GM08714 (cell line): ENCODE results near the gene HPSE2.
A peak's percentile ranks its signal among the peaks of the same experiment; 100 is the strongest.

ENCODE experiments used
- H3K4me3 ChIP-seq: fragments of 200-500 bp; sonication (Bioruptor generic); 2 replicates; pipeline ENCODE4 v1.5.1; 2014; ENCODE audit warnings: mild to moderate bottlenecking, low read length, inconsistent platforms
- ZNF274 ChIP-seq: IDR thresholded peaks from 2 replicates; pipeline ENCODE4 v1.6.1; 2012; ENCODE audit warnings: mild to moderate bottlenecking, low read depth, low read length

The HPSE2 gene

DNA sequence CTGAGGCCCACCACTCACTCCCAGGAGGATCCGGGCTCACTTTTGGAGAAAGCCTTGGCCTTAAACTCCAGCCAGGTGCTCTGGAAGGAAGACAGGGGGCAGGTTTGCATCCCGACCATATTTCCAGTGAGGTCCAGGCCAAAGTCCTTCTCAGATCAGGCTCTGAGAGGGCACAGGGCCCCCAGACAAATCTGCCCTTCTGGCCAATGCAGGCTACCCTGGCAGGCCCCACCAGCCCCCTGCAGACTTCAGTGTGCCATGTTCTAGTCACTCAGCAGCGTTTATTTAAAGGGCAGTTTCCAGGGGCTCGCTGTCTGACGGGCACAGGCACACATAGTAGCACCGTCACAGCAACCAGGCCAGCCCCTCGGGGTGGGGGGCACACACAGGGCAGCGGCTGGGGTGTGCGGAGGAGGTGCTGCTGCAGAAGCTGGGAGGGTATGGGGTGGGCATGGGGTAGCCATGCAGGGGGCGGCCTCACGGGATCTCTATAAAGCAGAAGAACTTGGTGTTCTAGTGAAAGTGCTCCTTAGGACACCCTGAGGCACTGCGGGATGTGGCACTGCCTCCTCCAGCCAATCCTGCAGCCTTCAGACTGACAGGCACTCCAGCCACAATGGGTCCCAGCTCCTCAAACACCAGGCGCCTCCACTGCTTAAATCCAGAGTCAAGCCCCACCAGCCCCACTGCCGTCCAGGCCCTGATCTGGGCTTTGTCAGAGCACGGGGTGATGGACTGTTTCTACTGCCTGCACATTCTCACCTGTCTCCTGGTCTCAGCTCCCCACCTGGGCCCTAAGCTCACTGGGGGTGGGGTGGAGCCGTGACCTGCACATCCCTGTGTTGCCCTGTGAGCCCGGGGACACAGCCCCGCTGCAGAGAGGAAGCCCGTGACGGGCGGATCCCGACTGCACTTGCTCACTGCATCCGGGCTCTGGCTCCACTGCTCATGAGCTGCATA lies 811.1 kb downstream of the HPSE2 start:
- H3K4me3 ChIP-seq = no peak overlapping the region
- TF ChIP-seq ZNF274 = no peak

DNA sequence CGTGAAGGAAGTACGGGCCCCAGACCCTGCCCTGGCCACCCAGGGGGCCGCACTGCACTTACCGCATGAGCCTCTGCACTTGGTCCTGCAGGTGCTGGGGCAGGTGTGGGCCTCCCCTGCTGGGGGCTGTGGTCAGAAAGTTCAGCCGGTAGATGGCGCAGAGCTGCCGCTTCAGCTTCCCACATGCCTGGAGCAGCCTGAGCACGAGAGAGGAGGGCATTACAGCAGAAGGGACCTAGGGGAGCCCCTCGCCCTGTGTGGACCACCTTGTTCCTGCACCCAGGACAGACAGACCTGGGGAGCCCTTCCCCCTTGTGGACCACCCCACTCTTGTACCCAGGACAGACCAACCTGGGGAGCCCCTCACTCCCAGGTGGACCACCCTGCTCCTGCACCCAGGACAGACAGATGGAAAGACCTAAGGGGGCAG lies 811.9 kb downstream of the HPSE2 start:
- TF ChIP-seq ZNF274 = no peak
- no peak overlapping the region for H3K4me3 ChIP-seq

DNA sequence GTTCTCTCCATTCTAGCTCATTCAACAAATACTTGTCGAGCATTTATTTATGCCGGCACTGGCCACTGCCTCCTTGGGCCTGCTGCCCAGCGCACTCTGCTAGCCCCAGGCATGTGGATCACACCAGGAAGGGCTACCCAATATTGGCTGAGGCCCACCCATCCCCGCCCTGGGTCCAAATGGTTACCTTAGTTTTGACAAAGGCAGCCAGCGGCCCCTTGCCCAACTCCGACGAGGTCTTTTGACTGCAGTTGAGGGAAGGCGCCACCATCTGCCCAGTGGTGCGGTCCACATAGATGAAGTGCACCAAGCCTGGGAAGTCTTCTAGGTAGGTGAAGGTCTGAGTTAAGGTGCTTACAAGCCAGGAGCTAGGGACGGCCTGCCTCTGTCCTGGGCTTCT lies 813.5 kb downstream of the HPSE2 start:
- no peak overlapping the region for H3K4me3 ChIP-seq

DNA sequence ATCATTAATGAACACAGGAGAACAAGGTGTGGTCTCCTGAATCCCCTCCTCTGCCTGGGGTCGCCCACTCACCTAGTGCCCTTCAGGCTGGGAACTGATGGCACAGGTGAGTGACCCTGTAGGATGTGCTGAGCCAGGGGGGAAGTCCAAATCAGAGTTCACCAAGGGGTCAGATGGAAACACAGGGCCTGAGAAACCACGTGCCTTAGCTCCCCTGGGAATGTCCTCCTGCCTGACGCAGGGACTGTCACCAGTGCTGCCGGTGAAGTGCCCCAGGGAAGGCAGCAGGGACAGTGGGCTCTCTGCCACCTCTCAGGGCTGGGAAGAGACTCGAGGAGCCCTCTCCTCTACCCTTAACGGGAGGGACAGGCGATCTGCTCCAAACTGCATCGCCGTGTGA lies 814.9 kb downstream of the HPSE2 start:
- TF ChIP-seq ZNF274 = no peak
- no peak overlapping the region for H3K4me3 ChIP-seq

More for the DNA sequence above, 813.5 kb downstream of the HPSE2 start:
- no peak for TF ChIP-seq ZNF274

DNA sequence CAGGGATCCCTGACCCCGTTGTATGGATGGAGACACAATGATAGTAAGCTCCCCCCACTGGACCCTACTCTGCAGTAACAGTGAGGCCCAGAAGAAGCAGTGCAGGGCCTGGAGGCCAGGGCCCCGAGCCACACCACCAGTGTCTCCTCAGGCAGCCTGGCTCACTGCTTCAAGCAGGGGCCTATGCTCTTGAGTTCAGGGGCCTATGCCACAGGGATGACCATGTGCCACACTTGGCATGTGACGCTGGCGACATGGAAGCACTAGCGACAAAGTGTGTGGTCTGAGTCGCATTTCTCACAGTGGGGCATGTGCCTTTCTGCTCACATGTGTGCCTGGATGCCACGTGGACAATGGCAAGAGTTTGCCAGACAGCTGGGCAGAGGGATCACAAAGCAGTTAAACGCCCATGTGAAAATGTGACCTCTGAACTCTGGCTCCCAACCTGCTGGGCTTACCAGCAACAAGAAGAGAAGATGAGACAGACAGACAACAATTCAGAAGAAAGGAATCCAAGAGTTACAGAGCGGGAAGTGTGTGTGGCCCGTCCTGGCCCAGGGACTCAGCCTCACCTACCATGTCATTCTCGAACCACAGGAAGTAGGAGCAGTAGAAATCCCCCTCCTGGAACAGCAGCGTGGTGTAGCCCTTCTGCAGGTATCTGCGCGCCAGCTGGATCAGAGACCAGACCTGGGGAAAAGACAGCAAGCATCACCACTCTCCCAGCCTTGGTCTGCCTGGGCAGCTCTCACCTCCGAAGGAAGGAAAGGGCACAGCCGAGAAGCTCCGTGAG lies 816.0 kb downstream of the HPSE2 start:
- no peak overlapping the region for H3K4me3 ChIP-seq
- TF ChIP-seq ZNF274 = no peak

DNA sequence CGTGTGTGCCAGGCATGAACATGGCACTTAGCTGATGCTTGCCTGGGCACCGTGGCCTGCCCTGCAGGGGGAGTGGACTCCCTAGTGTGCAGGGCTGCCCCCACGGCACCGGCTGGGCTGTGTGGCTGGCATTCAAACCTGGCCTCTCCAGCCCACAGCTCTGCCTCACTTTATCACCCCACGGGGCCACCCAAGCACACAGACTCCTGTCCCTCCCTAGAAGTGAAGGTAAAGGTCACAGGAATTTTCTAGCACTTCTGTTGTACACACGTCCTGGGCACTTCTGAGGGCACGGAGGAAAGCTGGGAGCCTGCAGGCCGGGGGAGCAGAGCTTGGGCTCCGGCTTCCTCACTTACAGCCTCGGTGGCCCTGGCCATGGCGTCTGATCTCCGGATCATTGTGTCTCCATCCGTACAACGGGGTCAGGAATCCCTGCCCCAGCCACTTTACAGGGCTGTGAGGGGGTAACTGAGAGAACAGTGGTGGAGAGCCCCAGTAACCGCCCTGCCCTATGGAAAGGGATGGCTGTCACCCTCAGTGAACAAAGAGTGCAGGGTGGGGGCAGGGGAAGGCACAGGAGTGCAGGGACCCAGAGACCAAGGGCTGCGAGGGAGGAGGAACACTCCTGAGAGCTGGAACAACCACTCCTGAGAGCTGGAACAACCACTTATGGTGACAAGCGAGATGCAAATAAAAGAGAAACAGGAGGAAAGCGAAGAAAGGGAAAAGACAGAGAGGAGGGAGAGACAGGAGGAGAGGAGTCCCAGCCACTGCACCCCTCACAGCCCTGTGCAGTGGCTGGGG lies 816.8 kb downstream of the HPSE2 start:
- TF ChIP-seq ZNF274 = no peak
- no peak overlapping the region for H3K4me3 ChIP-seq

DNA sequence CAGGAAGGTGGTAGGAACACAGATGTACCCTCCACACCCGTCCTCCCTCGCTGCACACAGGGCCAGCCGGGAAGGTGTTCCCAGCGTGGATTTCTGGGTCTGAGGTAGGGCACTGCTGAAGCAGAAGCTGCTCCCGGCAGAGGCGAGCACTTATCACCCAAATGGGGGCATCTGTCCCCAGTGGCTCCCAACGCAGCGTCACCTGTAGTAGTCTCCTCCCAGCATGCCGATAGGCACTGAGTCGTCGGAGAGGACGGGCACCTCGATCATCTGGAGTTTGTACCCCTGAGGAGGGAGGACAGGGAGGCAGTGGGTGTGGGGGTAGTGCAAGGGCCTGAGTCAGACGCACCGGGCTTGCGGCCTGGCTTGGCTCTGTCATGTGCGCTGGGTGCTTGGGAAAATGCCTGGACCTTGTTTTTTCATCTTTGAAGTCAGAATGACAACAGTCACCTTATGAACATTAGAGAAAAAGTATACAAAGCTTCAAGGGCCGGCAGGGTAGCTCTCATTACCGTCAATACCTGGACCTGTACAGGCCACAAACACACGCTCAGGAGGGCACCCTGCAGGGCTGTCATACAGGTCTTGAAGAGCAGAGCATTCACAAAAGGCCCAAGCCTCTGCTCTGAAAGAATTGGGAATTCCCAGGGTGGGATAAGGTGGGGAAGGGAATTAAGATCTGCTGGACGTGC lies 817.5 kb downstream of the HPSE2 start:
- no peak for TF ChIP-seq ZNF274
- no peak overlapping the region for H3K4me3 ChIP-seq

DNA sequence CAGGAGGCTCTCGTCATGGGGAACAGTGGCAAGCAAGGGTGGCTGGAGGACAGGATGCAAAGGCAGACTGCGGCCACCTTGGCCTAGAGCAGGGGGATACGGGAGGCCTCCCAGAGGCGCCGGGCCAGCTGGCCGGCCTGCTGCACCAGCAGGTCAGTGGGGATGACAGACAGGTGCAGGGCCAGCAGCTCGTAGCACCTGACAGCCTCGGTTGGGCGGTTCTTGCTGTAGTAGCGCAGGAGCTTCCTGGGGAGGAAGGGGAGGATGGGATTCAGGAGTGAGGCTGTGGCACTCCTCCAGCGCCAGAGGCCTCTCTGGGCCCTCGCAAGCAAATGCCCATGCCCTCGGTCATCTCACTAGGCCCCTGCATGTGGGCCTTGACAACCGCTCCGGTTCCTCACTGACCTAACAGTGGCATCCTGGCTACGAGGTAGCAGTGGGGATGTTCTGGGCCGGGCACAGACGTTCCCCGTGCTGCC lies 818.1 kb downstream of the HPSE2 start:
- no peak overlapping the region for H3K4me3 ChIP-seq
- TF ChIP-seq ZNF274 = no peak

DNA sequence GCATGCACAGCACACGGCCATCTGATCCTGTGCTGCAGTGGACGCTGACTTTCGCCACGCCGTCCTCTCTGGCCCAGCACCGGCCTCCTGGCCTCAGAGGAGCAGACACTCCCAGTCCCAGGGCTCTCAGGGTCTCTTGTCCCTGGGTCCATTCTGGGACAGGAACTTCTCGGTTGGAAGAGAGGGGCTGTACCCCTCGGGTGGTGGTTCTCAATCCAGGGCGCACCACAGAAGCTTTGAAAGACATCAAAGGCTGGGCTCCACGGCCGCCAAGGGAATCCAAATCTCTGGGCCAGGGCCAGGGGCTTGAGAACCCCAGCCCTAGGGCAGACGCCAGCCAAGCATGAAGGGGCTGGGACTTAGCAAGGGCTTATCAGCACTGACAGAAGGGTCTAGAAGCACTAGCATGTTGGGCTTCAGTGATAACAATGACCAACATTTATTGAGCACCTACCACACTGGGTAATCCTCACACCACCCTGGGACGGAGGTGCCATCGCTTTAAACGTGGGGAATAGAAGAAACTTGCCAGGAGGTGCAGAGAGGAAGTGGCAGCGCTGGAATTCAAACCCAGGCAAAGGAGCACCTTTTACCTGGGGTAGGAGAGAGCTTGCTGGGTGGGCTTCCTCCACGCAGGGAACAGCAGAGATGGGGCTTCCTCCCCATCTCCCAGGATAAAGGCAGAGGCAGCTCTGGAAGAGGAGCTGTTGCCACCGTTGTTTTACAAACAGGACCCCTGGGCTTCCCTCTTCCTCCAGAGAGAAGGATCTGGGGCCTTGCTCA lies 818.9 kb downstream of the HPSE2 start:
- TF ChIP-seq ZNF274 = no peak
- no peak overlapping the region for H3K4me3 ChIP-seq

DNA sequence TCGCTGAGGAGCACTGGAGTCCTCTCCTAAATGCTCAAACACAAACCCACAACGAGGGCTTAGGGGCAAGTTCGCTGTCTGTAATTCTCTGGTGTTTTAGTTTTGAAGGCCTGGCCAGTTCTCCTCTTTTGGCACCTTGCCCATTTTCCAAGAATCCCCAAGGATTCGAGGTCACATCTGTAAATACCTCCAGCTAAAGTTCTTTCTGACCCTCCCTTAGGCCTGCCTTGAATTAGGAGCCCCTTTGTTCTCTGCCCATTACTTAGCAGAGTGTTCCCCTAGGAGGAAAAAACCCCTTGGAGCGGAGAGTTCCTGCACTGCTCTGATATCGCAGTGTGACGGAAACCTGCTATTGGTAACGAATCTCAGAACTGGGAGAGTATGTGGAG lies 819.9 kb downstream of the HPSE2 start:
- no peak for TF ChIP-seq ZNF274
- no peak overlapping the region for H3K4me3 ChIP-seq

DNA sequence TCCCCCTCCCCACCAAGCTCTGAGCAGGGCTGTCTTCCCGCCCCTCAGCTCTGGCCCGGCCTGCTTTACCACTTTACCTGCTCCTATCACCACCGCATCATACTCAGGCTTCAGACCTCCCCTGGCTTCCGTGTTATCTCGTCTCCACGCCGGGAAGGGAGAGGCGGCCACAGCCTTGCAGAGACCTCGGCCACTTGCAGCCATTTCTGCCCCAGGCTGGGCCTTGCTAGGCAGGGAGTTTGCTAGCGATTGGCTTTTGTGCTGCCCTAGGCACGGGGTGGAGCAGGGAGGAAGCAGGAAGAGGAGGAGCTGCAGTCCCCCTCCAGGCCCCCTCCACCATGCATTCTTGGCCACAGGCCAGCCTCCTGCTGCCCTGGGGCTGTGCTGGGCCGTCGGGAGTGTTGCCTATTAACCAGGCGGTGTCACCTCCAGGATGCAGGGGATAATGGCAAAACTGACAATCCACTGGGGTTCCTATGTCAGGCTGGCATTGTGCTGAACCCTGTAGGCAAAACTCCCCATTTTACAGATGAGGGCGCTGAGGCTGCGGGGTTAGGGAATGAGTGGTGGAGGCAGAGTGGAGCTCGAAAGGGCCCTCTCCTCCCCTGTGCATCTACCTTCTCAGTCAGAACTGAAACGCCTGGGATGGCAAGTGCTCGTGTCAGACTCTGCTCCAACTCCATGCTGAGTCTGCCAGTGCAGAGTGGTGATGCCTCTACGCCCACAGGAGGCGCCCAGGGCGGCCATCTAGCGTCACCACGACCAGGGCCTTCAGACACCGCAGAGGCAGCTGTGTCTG lies 820.5 kb downstream of the HPSE2 start, which contains the start of gene PYROXD2:
PYROXD2 (minus strand) TSS at position 251 of the 799 bp plus-strand sequence; CDS start at position 204, 47 bp downstream.
- H3K4me3 ChIP-seq = peak within 1 kb of the TSS; percentile 37; the same call in 1 of the 2 replicates
- TF ChIP-seq ZNF274 = no peak

DNA sequence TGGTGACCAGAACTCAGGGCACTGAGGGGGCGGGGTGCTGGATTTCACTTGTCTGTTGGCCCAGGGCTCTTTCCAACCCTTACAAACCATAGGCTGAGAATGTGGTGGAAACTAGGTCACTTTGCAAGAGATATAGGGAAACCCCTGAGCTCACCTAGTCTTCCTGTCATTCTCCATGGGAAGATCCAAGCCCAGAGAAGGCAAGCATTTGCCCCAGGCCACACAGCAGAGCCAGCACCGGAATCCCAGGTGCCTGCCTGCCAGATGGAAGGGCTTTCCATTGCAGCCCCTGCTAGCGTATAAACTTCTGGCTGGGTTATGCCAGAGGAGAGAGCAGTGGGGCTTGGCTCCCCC lies 821.1 kb downstream of the HPSE2 start:
- TF ChIP-seq ZNF274 = no peak

More for the DNA sequence above, 821.1 kb downstream of the HPSE2 start:
- peak overlapping the region; percentile 37; the same call in 1 of the 2 replicates for H3K4me3 ChIP-seq
